Renal cortex interstitium (tissue), 11 donors: ENCODE results near the gene VARS1. TPM values are rescaled to one million over a fixed set of nuclear protein-coding genes. Genes with fewer than 3 reads are reported as not detected.
"Not testable (repeated sequence)": the region's sequence is repeated elsewhere in the genome, so short reads cannot be mapped to it uniquely, and the experiment has no call there.

Experiments
- DNase-seq, 11 donors: peaks; one replicate each; pipeline ENCODE4 v3.0.0-alpha.2; 2013; ENCODE audit warnings: low read depth in 9 of 11, low spot score in 4 of 11; ENCODE audit errors: extremely low read depth in 1 of 11
- polyA plus RNA-seq, 3 donors: library from polyadenylated mRNA; unstranded; fragments of 120-200 nt; gene quantifications; one replicate each; pipeline ENCODE4 v1.2.1, GENCODE V29; 2013; ENCODE audit not compliant: insufficient read length in 3 of 3

Gene VARS1
- polyA plus RNA-seq, 3 donors, result 58.7 to 72.2 (median 61.2) TPM

- DNase-seq, result peak; percentile 82 to 100 (median 98)
These were observed 31.9 kb upstream of the VARS1 start, which contains the start of gene HSPA1B for GRCh38 chr6:31827286-31828079. Gene HSPA1B, plus strand, starts transcription at chr6:31827738. Its CDS starts 213 bp downstream, at chr6:31827951.

GRCh38 chr6:31826793-31827285 lies 31.3 kb upstream of the VARS1 start:
- DNase-seq, result peak in 2 of 11 donors; percentile 64 to 70

- DNase-seq, result no peak
These were observed 30.0 kb upstream of the VARS1 start for GRCh38 chr6:31825553-31825952.

GRCh38 chr6:31823592-31824196 lies 28.1 kb upstream of the VARS1 start:
- DNase-seq, result not testable (repeated sequence)

- DNase-seq, result peak in 3 of 11 donors; percentile 50 to 74 (median 69)
These were observed 26.7 kb upstream of the VARS1 start for GRCh38 chr6:31822036-31822821.

- peak in 2 of 11 donors; percentile 59 to 73 for DNase-seq
These were observed 25.9 kb upstream of the VARS1 start for GRCh38 chr6:31821301-31822035.

- not testable (repeated sequence) for DNase-seq
These were observed 24.8 kb upstream of the VARS1 start for GRCh38 chr6:31820399-31820798.

- DNase-seq, result no peak
These were observed 24.3 kb upstream of the VARS1 start for GRCh38 chr6:31819871-31820299.

GRCh38 chr6:31817929-31818511 lies 22.5 kb upstream of the VARS1 start:
- DNase-seq, result not testable (repeated sequence)

GRCh38 chr6:31817133-31817928 lies 21.8 kb upstream of the VARS1 start:
- not testable (repeated sequence) for DNase-seq

GRCh38 chr6:31815025-31815838 lies 19.7 kb upstream of the VARS1 start, which contains the start of the genes HSPA1A and HSPA1L:
Gene HSPA1A, plus strand, starts transcription at chr6:31815543. Its CDS starts 214 bp downstream, at chr6:31815757.
Gene HSPA1L, minus strand, starts transcription at chr6:31815283. Its CDS starts 3,311 bp downstream, at chr6:31811972.
- DNase-seq, result peak; percentile 91 to 98 (median 94)

- DNase-seq, result peak in 9 of 11 donors; percentile 85 to 98 (median 95)
These were observed 19.1 kb upstream of the VARS1 start for GRCh38 chr6:31814677-31815024.

GRCh38 chr6:31813465-31813849 lies 17.9 kb upstream of the VARS1 start:
- DNase-seq, result no peak

GRCh38 chr6:31811645-31812044 lies 16.1 kb upstream of the VARS1 start:
- DNase-seq, result no peak

- not testable (repeated sequence) for DNase-seq
These were observed 13.0 kb upstream of the VARS1 start for GRCh38 chr6:31808599-31808998.

- peak; percentile 89 to 98 (median 96) for DNase-seq
These were observed 11.1 kb upstream of the VARS1 start, which contains the start of gene LSM2 for GRCh38 chr6:31806470-31807272. Gene LSM2, minus strand, starts transcription at chr6:31806966. Its CDS starts 209 bp downstream, at chr6:31806757.
